GM13977 (cell line): Measurements from ENCODE around the gene ENTPD2.
A peak's percentile ranks its signal among the peaks of the same experiment; 100 is the strongest.

Experiments
- DNase-seq: peaks from one replicate; pipeline ENCODE4 v3.0.0; 2012; ENCODE audit warnings: low spot score
- CTCF ChIP-seq: IDR thresholded peaks from 2 replicates; pipeline ENCODE4 v1.5.1; 2012; ENCODE audit warnings: mild to moderate bottlenecking, control low read depth; ENCODE audit not compliant: insufficient read depth; ENCODE audit errors: extremely low read depth, missing control alignments
- in situ Hi-C: fragments of 300-500 bp; cut with MboI; formaldehyde crosslinking; loops from one replicate; pipeline ENCODE4 v1.12.0; 2022; ENCODE audit warnings: low sequenced_read_pairs, low pct_unique_long_range_greater_than_20kb, mixed read lengths, inconsistent platforms; ENCODE audit not compliant: unreplicated experiment

The ENTPD2 gene

GRCh38 chr9:137095664-137096517 lies 42.0 kb upstream of the ENTPD2 start:
- TF ChIP-seq CTCF, result peak; percentile 80
- peak; percentile 86 for DNase-seq
- in situ Hi-C loops, result no loop called here

GRCh38 chr9:137089232-137089947 lies 35.5 kb upstream of the ENTPD2 start:
- no peak for TF ChIP-seq CTCF

GRCh38 chr9:137088121-137088520 lies 34.3 kb upstream of the ENTPD2 start:
- in situ Hi-C loops, result no loop called here

More at GRCh38 chr9:137089232-137089947, 35.5 kb upstream of the ENTPD2 start:
- in situ Hi-C loops, result no loop called here
- DNase-seq, result no peak

GRCh38 chr9:137087409-137087925 lies 33.6 kb upstream of the ENTPD2 start:
- no peak for TF ChIP-seq CTCF
- no peak for DNase-seq
- in situ Hi-C loops, result no loop called here

More at GRCh38 chr9:137088121-137088520, 34.3 kb upstream of the ENTPD2 start:
- no peak for DNase-seq
- TF ChIP-seq CTCF, result no peak

- TF ChIP-seq CTCF, result no peak
- peak; percentile 99 for DNase-seq
- in situ Hi-C loops, result no loop called here
Observed at GRCh38 chr9:137086531-137087408, 32.9 kb upstream of the ENTPD2 start, which contains the start of gene MAN1B1. TSS of gene MAN1B1 (plus strand) at chr9:137086985. CDS start at chr9:137087000, 15 bp downstream.
